NOMO-1 treated with DMSO at 0.1 percent for 48 hours (cell line): ENCODE measurements around the gene CAMTA1.
"Not testable (repeated sequence)": the region's sequence is repeated elsewhere in the genome, so short reads cannot be mapped to it uniquely, and the experiment has no call there.

Experiments
- DNase-seq: peaks from one replicate; lab custom pipeline; 2025; ENCODE audit not compliant: unreplicated experiment; lab: John Stamatoyannopoulos, UW

Gene CAMTA1

DNA sequence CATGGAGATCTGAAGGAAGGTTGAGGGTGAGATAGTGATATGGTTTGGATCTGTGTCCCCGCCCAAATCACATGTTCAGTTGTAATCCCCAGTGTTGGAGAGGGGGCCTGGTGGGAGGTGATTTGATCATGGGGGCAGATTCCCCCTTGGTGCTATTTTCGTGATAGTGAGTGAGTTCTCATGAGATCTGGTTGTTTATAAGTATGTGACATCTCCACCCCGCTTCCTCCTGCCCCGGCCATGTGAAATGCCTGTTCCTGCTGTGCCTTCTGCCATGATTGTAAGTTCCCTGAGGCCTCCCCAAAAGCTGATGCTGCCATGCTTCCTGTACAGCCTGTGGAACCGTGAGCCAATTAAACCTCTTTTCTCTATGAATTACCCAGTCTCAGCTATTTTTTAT is 533.9 kb downstream of the CAMTA1 start:
- DNase-seq: no peak

DNA sequence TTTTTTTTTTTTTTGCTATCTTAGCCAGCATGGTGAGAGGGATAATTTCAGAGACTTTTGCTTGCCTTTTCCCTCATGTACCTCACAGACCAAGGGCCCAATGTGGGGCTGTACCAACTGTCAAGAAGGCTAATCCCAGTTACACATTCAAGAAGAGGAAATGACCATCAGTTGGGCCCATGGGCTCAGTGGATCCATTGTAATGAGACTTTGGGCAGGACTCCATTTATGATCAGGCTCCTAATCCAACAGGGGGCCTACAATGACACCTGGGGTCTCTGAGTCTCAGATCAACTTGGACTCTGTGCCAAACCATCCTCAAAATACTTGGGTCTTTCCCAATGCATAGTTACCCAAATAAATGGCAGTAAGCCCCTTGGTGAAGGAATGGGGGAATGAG is 535.4 kb downstream of the CAMTA1 start:
- no peak for DNase-seq

DNA sequence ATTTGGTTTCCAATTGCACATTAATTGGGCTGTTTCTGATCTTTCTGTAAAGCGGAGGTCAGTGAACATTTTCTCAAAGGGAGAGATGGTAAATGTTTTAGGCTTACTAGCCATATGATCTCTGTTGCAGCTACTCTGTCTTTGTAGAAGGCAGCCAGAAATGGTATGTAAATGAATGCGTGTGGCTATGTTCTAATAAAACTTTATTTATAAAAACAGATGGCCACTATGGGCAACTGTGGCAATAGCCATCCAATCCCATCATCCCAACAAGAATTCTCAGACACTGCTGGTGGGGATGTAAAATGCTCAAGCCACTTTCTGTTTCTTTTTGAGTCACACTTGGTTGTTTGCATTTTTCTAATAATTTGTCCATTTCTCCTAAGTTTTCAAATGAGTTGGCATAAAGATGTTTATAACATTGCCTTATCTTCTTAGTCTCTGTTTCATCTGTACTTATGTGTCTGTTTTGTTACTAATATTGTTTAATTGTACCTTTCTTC is 537.1 kb downstream of the CAMTA1 start:
- no peak for DNase-seq

DNA sequence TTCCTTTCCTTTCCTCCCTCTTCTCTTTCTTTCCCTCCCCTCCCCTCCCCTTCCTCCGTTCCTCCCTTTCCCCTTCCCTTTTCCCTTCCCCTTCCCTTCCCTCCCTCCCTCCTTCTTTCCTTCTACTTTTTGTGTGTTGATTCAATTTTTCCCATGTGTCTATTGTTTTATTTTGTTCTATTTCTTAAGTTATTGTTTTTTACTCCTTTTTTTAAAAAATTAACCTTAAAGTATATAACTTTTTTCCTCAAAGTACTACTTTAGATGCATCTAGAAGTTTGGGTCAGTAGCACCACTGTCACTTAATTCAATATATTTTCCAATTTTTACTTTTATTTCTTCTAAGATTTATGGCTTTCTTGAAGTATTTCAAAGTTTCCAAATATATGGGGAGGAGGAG is 537.7 kb downstream of the CAMTA1 start:
- no peak for DNase-seq

DNA sequence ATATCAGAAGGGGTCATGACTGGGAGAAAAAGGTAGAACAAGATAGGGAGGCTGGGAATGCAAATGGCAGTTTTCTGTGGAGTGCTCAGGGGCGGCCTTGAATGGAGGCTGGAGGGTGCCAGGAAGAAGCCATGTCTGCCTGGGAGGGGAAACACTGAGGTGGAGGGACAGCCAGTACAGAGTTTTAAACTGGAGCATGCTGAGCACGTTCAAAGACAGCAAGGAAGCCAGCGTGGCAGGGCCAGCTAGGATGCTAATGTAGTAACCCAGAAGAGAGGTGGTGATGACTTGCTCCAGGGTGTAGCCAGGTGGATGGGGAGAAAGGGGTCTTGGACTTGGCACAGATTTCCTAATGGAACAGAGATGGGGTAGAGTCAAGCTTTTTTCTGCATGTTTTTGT is 540.0 kb downstream of the CAMTA1 start:
- no peak for DNase-seq

DNA sequence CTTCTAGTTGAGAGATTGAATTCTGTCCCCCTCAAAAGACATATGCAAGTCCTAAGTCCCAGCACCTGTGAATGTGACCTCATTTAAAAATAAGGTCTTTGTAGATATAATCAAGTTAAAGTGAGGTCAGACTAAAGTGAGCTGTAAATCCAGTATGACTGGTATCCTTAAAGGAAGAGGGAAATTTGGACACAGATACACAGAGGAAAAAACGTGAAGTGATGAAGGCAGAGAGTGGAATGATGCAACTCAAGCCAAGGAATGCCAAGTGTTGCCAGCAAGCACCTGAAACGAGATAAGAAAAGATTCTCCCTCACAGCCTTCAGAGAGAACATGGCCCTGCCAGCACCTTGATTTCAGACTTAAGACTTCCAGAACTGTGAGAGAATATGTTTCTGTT is 541.1 kb downstream of the CAMTA1 start:
- no peak for DNase-seq

DNA sequence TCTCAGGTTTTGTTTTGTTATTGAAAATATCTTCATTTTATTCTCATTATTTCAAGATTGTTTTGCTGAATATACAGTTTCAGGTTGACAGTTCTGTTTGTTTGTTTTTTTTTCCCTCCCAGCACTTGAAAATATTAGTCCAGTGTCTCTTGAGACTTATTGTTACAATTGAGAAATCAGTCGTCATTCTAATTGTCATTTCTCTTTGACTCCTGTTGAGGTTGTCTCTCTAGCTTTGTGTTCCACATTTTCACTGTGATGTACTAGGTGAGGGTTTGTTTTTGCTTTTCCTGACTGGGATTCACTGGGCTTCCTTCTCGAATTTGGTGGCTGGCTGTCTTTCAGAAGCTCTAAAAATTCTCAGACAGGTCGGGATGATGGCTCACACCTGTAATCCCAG is 542.6 kb downstream of the CAMTA1 start:
- no peak for DNase-seq

DNA sequence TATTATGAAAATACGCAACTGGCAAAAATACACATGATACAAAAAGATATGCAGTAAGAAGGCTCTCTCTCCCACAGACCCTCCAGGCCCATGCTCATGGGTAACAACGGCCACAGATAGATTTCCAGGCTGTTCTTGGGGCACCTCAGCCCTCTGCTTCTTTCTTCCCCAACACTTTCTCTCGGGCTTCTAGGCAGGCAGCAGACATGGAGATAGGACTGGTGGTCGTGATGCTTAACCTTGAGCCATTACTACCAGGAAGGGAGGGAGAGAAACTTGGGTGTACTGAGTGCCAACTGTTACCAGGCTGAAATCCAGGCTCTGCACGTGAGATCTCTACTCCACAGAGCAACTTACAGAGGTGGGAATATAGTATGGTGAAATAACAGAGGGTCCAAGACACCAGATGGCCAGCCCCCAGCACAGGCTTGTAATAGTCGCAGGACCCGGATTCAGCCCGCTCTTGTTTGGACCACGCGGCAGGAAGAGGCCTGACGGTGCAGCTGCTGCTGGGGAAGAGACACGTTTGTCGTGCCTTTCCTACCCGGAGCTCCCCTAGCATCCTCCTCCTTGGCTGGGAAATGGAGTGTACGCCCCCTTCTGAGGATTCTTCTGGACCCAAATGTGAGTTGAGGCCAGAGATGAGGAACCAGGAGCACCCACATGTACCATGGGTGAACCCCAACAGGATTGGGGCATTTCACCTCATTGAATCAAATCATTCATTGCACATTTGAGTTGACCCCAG is 544.8 kb downstream of the CAMTA1 start:
- DNase-seq: no peak

DNA sequence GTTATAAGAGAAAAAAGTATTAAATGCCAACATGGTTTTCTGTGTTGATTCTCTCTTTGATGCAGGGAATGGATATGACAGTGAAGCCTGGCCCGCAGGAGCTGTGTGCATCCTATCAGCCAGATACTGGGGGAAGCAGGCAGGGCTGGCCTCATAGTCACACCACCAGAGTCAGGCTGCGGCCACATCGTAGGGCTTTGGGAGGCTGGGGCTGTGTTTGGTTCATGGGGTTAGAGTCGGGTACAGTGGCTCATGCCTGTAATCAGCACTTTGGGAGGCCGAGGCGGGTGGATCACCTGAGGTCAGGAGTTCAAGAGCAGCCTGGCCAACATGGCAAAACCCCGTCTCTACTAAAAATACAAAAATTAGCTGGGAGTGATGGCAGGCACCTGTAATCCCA is 545.5 kb downstream of the CAMTA1 start:
- DNase-seq: not testable (repeated sequence)

DNA sequence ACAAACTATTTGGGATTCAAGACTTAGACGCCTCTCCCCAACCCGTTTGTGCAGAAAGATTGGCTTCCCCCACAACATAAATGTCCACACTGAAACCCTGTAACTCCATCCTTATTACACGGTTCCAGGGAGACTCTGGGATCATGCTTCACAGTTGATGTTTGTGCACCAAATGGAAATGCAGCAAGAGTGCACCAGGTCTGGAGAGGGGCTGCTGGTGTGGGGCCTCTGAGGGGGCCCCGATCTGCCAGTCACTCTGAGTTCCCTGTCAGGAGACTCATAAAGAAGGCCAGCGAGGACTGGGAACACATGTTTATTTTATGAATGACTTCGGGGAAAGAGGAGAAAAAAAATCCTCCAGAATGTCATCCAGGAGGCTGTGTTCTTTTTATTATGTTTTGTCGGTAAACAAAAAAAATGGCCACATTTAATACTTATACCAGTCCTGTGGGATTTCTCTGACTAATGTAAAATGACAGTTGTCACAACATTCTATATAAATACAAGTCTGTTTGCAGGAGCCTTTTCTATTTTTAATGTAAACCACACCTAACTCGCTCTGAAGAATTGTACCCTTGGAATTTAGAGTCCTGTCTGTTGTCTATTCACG is 546.8 kb downstream of the CAMTA1 start:
- DNase-seq: no peak

DNA sequence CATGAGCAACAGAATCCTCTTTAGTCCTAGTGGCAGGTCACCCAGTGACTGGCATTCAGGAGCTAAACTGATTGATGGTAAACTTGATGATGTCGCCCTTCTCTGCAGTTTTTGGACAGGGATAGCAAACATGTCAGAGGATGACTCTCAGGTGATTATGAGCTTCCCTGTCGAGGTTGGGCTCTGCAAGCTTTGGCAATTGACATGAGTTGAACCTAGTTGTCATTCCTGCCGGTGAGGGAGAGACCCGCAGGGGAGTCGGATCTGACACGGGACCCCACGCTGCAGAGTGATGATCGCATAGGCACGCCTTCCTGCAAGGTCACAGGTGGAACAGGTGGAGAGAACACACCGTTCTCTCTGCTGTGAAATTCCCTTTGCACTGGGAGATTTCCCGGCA is 547.8 kb downstream of the CAMTA1 start:
- no peak for DNase-seq

DNA sequence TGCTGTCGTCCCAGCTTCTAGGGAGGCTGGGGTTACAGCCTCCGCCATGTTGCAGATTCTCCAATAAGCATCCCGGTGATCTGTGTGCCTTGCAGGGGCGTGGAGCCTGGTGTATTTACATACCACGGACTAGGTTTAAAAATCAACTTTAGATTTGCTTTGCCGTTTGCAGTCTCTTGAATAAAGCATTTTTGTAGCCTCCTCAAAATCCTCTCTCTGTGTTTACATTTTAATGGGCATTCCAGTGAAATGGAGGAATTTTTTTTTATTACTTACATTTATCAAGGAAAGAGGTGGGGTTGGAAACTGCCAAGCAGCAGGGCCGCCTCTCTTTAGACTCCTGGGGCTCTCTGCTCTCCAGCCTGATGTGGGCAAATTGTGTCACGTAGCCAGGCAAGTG is 548.4 kb downstream of the CAMTA1 start:
- no peak for DNase-seq

DNA sequence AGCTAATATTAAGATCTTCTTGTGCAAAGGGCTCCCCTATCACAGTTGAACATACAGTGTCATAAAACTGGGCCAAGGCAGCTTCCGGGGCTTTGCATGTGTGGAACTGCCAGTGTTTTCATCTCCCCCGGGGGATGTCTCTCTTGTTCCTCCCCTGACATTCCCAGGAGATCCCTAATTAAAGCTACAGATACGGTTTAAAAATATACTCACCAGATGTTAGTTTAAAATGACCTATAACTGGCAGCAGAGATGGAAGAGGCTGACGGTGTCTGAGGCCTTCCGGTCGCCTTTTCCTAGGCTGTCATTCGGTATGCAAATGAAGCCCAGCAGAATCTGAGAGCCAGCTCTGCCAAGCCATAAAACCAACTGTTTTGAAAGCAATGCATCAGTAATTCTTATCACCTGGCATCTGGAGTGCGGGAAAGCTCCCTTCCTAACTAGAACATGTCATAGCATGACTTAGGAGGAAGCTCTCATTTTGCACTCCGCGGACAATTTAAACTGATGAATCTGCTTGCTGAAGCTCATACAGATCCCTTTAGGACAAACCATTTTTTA is 549.3 kb downstream of the CAMTA1 start:
- DNase-seq: no peak

DNA sequence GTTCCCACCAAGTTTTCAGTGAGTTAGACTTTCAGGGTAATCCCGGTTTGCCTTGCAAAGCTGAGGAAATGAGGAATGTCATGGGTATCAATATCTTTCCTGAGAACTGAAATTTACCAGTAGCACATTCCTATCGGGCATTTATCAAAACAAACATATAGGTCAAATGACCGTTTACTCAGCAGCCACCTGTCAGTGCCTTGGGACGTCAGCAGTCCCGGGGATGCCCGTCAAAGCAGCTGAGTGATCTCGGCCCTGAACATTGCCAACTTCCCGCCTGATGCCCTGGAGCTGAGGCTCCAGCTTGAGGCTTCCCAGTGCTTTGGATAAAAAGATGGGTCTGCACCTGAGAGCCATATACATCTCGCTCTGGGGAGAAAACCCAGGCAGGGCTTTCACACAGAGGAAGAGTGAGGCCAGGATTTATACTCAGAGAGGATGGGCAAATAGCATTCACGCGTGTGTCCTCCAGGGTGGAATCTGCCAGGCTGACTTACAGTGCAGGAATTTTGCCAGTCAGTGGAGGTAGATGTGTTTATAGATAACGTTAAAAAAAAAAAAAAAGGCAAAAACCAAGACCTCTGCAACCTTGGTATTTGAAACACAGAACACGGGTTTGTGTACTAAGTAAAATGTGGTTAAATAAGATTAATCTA is 550.1 kb downstream of the CAMTA1 start:
- DNase-seq: no peak

DNA sequence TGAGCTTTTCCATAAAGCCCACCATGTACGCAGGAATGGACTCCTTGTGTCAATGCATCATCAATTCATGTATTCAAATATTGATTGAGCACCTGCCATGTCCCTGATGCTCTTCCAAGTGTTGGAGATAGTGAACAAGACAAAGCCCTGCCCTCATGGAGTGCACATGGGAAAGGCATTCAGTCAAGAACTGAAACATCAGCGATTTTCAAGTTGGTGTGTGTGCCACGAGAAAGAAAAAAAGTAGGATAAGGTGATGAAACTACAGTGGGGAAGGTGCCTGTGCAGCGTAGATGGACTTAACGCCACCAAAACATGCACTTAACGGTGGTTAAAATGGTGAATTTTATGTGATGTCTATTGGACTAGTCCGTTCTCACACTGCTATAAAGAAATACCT is 553.2 kb downstream of the CAMTA1 start:
- no peak for DNase-seq

DNA sequence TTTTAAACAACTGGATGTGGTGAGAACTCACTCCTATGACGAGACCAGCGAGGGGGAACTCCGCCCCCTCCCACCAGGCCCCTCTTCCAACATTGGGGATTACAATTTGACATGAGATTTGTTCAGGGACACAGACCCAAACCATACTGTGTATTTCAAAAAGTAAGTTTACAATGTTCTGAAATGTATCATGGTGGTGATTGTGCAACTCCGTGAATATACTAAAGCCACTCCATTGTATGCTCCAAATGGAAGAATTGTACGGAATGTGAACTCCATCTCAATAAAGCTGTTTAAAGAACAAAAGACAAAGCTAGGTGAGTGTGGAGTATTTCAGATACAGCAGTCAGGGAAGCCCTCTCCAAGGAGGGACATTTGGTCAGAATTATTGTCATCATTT is 553.8 kb downstream of the CAMTA1 start:
- no peak for DNase-seq

DNA sequence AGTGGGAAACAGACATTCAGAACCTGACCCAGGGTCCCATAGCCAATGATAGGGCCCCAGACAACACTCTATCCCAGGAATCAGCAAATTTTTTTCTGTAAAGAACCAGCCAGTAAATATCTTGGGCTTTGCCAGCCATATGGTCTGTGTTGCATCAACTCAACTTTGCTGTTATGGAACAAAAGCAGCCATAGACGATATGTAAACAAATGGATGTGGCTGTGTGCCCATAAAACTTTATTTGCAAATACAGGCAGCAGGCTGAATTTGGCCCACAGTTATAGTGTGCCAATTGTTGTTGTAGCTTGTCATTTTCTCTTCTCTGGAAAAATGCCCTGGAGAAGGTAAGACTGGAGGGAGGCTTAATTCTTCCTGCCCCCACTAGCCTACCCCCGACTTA is 554.7 kb downstream of the CAMTA1 start:
- DNase-seq: no peak

DNA sequence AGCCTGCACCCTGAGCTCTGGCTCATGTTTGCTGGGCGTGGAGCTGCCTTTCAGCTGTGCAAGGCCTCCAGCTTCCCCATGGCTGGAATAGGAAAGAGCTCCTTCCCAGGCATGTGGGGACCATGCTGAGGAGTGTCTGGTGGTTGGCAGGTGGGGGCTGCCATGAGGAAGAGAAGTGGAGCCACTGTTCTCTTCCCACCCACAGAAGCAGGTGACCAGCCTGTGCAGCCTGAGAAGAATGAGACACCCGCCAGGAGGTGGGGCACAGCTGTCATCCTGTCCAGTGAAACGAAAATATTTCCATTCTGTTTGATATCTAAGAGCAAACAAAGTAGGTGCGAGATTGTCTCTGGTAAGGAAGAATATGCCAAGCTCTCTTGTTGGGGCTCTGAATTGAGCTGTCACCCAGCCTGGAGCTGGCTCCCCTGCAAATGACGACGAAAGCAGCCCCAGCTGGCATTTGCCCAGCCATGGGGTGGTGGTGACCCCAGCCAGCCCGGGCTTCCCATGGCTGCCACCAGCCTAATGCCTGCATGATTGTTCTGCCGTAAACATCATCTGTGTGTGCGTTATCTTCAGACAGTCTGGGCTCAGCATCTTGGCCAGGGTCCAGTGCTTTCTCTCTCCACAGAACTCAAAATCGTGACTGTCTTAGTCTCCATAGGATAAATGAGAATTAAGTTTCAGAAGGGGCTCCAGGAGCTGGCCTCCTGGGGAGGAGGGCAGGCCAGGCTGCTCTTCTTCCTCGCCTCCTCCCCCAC is 556.1 kb downstream of the CAMTA1 start:
- no peak for DNase-seq

DNA sequence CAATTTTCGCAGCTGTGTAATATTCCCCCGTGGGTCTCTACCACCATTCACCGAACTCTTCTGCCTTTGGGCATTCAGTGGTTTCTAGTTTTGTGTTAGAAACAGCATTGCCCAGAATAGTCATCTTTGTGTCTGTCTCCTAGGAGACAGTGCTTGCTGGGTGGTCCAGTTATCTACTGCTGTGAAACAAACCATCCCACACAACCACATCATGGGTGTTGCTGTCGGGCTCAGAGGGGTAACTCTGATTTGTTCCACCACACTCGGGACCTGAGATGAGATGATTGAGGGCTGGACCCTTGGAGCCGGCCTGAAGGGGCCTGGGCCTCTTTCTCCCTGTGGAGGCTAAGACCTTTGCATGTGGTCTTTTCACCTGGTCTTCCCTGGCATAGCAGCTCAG is 558.6 kb downstream of the CAMTA1 start:
- DNase-seq: no peak

DNA sequence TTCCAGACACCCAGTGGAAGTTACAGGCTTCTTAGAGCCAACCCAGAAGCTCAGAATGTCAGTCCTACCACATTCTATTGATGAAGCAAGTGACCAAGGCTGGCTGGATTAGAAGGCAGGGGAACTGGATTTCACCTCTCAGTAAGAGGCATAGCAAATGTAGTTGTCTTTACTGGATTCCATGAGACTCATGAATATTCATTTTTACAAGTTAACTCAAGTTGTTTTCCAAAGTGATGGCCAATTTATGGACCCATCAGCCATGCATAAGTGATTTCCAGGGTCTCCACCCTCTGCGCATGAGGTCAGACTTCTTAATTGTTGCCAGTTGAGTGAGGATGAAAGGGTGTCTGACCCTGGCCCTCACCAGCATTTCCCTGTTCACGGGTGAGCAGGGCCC is 559.0 kb downstream of the CAMTA1 start:
- DNase-seq: no peak

DNA sequence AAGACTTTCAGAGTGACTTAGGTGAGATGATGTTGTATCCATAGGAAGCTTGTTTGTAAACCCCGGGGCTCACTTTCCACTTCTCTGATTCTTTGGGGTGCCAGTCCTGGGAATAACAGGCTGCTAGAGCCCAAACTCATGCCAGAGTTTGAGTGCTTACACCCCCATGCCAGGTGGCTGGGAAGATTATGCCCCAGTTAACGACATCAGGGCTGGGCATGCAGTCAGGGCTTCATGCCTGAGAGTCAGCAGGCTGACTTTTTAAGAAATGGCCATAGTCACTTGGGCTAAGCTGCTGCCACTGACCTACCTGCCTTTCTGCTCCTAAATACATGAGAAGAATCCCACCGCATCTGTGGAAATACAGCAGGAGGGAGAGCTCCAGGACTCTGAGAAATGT is 560.3 kb downstream of the CAMTA1 start:
- DNase-seq: no peak
